Measurements from ENCODE around the gene PGGHG.

- TF ChIP-seq CTCF (IDR thresholded peaks at IDR 0.05) (no peak), POLR2A (IDR thresholded peaks at IDR 0.05) (no peak)
Measured at GRCh38 chr11:272931-273198, 16.1 kb upstream of the PGGHG start.
